PFSK-1 (cell line): ENCODE results near the gene ZFYVE27.

Experiments
- FOXP2 ChIP-seq: optimal IDR thresholded peaks from 2 replicates; pipeline ENCODE3; 2011; ENCODE audit warnings: borderline replicate concordance, control low read depth, inconsistent platforms; ENCODE audit not compliant: insufficient read depth; ENCODE audit errors: extremely low read length, extremely low read depth
- POLR2AphosphoS5 ChIP-seq: IDR thresholded peaks from 2 replicates; pipeline ENCODE4 v1.6.1; 2012; ENCODE audit warnings: low read depth, mild to moderate bottlenecking, control low read depth, low read length, moderate library complexity
- REST ChIP-seq, 2 experiments: IDR thresholded peaks; 2 replicates each; pipeline versions ENCODE4 v1.6.1 to v1.8.0; 2011 to 2012; ENCODE audit warnings: low read depth in 2 of 2, low read length in 2 of 2, control low read depth in 1 of 2, inconsistent platforms in 1 of 2, mild to moderate bottlenecking in 1 of 2, moderate library complexity in 1 of 2; ENCODE audit not compliant: insufficient read depth in 1 of 2
- SIN3A ChIP-seq: IDR thresholded peaks from 2 replicates; pipeline ENCODE4 v1.6.1; 2012; ENCODE audit warnings: mild to moderate bottlenecking, low read length, moderate library complexity, borderline replicate concordance; ENCODE audit not compliant: insufficient read depth
- TAF1 ChIP-seq: IDR thresholded peaks from 2 replicates; pipeline ENCODE4 v1.6.1; 2012; ENCODE audit warnings: low read length, control low read depth, borderline replicate concordance; ENCODE audit not compliant: insufficient read depth

- no peak for TF ChIP-seq POLR2AphosphoS5
- no peak for TF ChIP-seq REST (IDR thresholded peaks at IDR 0.05; ENCODE audit: insufficient read depth in 1 of 2, low read depth in 2 of 2, low read length in 2 of 2)
- no peak for TF ChIP-seq SIN3A
- TF ChIP-seq TAF1: no peak
- no peak for TF ChIP-seq FOXP2
Observed at GRCh38 chr10:97689559-97690020, 47.3 kb upstream of the ZFYVE27 start.
